Measurements from ENCODE around the gene DNLZ. TPM values are rescaled to one million over a fixed set of nuclear protein-coding genes. Genes with fewer than 3 reads are reported as not detected.
A peak's percentile ranks its signal among the peaks of the same experiment; 100 is the strongest.

DNLZ gene
- total RNA-seq, 1 donor: 6.1 TPM

- TF ChIP-seq CTCF (IDR thresholded peaks at IDR 0.05; ENCODE audit: insufficient read depth, low read length): no peak
- DNase-seq (ENCODE audit: low read depth): no peak
- H3K4me3 ChIP-seq (ENCODE audit: low read depth, low read length): no peak overlapping the region
Observed at GRCh38 chr9:136364942-136365774, 1.6 kb upstream of the DNLZ start.

GRCh38 chr9:136363949-136364748 lies 605 bp upstream of the DNLZ start:
- no peak for DNase-seq (ENCODE audit: low read depth)
- H3K4me3 ChIP-seq (ENCODE audit: low read depth, low read length): peak overlapping the region; percentile 10
- TF ChIP-seq CTCF (IDR thresholded peaks at IDR 0.05; ENCODE audit: insufficient read depth, low read length): peak; percentile 7

- peak; percentile 20 for DNase-seq (ENCODE audit: low read depth)
- no peak for TF ChIP-seq CTCF (IDR thresholded peaks at IDR 0.05; ENCODE audit: insufficient read depth, low read length)
- H3K4me3 ChIP-seq (ENCODE audit: low read depth, low read length): peak overlapping the region; percentile 55
Observed at GRCh38 chr9:136362450-136362784, 1.1 kb downstream of the DNLZ start.

GRCh38 chr9:136361754-136362449 lies 1.6 kb downstream of the DNLZ start:
- no peak overlapping the region for H3K4me3 ChIP-seq (ENCODE audit: low read depth, low read length)
- DNase-seq (ENCODE audit: low read depth): peak; percentile 40
- TF ChIP-seq CTCF (IDR thresholded peaks at IDR 0.05; ENCODE audit: insufficient read depth, low read length): no peak

- TF ChIP-seq CTCF (IDR thresholded peaks at IDR 0.05; ENCODE audit: insufficient read depth, low read length): no peak
- DNase-seq (ENCODE audit: low read depth): peak; percentile 11
- no peak overlapping the region for H3K4me3 ChIP-seq (ENCODE audit: low read depth, low read length)
Observed at GRCh38 chr9:136361047-136361753, 2.3 kb downstream of the DNLZ start.

Measured in fibroblast of the aortic adventitia (primary cell).